ENCODE data around the gene ADAMTSL4.
"Not testable (repeated sequence)": the region's sequence is repeated elsewhere in the genome, so short reads cannot be mapped to it uniquely, and the experiment has no call there.

Gene ADAMTSL4

DNA sequence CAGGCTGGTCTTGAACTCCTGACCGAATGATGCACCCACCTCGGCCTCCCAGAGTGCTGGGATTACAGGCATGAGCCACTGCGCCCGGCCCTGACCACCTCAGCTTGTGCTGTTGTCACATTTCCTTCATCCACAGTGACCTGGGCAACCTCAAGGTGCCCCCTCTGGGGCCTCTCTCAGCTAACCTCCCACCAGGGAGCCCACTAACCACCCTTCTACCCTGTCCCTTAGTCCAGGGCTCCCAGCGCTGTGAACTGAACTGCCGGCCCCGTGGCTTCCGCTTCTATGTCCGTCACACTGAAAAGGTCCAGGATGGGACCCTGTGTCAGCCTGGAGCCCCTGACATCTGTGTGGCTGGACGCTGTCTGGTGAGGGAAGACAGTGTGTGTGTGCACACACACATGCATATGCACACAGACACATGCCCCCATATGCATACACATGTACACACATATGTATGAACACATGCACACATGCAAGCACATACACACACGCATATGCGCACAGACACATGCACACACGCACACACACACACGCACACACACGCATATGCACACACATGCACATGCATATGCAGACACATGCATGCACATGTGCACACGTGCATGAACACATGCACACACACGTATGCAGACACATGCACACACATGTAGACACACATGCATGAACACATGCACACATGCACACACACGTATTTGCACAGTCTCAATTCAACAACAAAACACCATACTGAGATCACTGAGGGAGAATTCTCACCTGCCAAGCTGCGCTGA, 6.2 kb downstream of the ADAMTSL4 start:
- no peak for DNase-seq (ENCODE audit: low read depth in 2 of 2)

- no peak for DNase-seq (ENCODE audit: low read depth in 2 of 2)
Measured at GRCh38 chr1:150555971-150556865, 7.0 kb downstream of the ADAMTSL4 start.

- no peak for DNase-seq (ENCODE audit: low read depth in 2 of 2)
Measured at GRCh38 chr1:150557065-150557600, 7.9 kb downstream of the ADAMTSL4 start.

DNA sequence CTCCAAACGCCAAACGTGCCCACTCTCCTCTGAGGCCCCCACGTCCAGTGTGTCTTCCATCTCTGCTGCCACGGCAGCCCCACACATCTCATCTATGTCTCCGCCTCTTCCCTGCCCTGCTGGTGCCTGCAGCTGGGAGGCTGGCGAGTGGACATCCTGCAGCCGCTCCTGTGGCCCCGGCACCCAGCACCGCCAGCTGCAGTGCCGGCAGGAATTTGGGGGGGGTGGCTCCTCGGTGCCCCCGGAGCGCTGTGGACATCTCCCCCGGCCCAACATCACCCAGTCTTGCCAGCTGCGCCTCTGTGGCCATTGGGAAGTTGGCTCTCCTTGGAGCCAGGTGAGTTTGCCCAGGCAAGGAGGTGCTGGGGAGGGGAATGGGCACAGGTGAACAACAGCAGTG, 8.6 kb downstream of the ADAMTSL4 start:
- no peak for DNase-seq (ENCODE audit: low read depth in 2 of 2)

DNA sequence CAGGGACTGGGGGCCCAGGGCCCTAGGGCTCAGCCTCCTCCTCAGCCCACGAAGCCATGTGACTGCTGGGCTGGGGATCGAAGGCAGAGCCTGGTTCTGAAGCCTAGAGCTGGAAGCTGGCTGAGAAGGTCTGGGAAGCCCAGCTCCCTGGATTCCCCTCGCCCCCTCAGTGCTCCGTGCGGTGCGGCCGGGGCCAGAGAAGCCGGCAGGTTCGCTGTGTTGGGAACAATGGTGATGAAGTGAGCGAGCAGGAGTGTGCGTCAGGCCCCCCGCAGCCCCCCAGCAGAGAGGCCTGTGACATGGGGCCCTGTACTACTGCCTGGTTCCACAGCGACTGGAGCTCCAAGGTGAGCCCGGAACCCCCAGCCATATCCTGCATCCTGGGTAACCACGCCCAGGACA, 9.1 kb downstream of the ADAMTSL4 start:
- DNase-seq (ENCODE audit: low read depth in 2 of 2): no peak

DNA sequence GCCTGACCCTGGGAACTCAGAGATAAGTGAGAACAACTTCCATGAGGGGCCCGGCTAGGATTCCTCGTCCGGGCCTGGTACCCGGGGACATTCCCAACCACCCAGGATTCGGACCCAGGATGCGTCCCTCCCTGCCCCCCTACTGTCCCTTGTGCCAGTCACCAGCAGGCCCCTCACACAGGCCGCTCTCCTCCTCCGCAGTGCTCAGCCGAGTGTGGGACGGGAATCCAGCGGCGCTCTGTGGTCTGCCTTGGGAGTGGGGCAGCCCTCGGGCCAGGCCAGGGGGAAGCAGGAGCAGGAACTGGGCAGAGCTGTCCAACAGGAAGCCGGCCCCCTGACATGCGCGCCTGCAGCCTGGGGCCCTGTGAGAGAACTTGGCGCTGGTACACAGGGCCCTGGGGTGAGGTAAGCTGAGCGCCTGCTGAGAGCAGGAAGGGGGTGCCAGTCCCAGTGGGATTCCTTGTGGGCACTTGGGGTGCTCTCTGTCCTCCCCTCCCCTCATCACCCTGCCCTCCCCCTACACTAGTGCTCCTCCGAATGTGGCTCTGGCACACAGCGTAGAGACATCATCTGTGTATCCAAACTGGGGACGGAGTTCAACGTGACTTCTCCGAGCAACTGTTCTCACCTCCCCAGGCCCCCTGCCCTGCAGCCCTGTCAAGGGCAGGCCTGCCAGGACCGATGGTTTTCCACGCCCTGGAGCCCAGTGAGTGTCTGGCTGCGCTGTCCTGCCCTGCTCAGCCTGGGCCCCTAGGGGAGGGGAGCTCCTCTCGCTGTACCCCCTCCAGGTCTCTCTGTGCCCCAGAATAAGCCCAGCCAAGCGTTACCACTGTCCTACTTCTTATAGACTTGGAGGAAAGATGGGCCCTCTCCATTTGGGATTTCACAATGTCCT, 9.8 kb downstream of the ADAMTSL4 start:
- DNase-seq (ENCODE audit: low read depth in 2 of 2): no peak

- no peak for DNase-seq (ENCODE audit: low read depth in 2 of 2)
Measured at GRCh38 chr1:150559656-150560010, 10.4 kb downstream of the ADAMTSL4 start.

- DNase-seq (ENCODE audit: low read depth in 2 of 2): peak in 1 of 2 donors; percentile 58
Measured at GRCh38 chr1:150560011-150560438, 10.8 kb downstream of the ADAMTSL4 start.

GRCh38 chr1:150560576-150561253, 11.5 kb downstream of the ADAMTSL4 start:
- DNase-seq (ENCODE audit: low read depth in 2 of 2): peak; percentile 70

- DNase-seq (ENCODE audit: low read depth in 2 of 2): no peak
Measured at GRCh38 chr1:150561254-150561973, 12.2 kb downstream of the ADAMTSL4 start.

DNA sequence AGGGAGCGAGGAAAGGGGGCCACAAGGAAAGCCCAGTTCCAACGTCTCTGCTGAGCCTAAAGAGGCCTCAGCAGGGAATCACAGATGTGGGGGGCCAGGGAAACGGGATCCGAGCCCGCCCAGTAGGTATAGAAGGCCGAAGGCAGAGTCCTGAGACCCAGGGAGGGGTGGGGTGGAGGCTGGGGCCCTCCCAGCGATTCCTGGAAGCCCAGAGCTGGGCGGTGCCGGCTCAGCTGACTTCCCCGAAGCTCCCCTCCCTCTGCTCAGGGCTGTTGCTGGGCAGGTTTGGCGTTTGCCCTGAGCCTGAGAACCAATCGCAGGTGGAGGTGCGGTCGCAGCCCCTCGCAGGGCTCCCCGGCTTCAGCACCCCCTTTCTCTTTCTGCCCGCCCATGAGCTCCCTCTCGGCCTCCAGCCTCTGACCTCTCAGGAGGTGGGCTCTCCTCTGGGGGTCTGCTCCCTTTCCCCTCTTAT, 12.8 kb downstream of the ADAMTSL4 start:
- DNase-seq (ENCODE audit: low read depth in 2 of 2): peak; percentile 67 to 83

DNA sequence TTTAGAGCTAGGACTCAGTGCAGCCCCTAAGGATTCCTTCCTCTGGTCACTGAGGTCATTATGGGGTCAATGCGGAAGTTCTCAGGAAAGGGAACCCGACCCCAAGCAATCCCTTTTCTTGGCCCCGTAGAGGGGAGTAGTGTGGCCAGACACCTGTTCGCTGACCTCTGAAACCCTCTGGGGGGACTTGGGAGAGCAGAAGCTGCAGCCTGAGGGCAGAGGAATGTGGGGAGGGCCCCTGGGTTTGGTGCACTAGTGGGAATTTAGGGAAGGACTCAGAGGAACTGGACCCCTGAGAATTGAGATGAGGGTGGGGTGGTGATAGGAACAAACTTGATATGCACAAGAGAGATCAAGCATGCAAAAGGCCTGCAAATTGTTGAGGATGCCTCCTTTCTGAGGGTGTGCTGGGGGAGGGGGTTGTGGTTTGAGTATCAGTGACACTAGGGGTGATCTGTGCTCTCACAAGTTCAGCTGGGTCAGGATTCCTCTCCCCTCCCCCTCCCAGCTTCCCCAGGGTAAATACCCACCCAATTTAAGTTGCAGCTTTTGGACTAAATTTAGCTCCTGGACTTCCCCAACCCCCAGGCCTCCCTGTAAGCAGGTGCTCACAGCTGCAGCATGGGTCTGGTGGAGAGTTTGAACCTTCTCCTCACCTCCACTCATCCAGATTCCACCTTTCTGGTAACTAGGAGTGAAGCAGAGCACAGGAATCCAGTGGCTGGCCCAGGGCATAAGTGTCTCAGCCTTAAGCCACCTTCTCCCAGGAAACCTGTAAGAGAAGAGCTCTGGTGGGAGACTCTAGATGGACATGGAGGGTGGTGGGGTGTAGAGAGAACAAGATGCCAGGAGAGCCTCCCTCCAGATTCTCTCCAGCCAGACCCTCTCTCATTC, 13.5 kb downstream of the ADAMTSL4 start:
- DNase-seq (ENCODE audit: low read depth in 2 of 2): peak; percentile 43 to 66

- no peak for DNase-seq (ENCODE audit: low read depth in 2 of 2)
Measured at GRCh38 chr1:150563340-150564038, 14.3 kb downstream of the ADAMTSL4 start.

- no peak for DNase-seq (ENCODE audit: low read depth in 2 of 2)
Measured at GRCh38 chr1:150564051-150564991, 15.1 kb downstream of the ADAMTSL4 start.

DNA sequence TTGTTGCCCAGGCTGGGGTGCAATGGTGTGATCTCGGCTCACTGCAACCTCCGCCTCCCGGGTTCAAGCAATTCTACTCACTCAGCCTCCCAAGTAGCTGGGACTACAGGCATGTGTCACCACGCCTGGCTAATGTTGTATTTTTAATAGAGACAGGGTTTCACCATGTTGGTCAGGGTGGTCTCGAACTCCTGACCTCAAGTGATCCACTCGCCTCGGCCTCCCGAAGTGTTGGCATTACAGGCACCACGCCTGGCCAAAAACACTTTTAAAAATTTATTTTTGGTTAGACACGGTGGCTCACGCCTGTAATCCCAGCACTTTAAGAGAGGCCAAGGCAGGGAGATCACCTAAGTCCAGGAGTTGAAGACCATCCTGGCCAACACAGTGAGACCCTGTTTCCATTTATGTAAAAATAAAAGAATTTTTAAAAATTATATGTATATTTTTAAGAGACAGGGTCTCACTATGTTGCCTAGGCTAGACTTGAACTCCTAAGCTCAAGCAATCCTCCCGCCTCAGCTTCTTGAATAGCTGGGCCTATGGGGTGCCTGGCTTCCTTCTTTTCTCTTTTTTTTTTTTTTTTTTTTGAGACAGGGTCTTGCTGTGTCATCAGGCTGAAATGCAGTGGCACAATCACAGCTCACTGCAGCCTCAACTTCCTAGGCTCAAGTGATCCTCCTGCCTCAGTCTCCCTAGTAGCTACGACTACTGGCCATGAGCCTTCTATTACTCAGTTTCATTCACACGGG, 16.2 kb downstream of the ADAMTSL4 start:
- DNase-seq (ENCODE audit: low read depth in 2 of 2): not testable (repeated sequence)

DNA sequence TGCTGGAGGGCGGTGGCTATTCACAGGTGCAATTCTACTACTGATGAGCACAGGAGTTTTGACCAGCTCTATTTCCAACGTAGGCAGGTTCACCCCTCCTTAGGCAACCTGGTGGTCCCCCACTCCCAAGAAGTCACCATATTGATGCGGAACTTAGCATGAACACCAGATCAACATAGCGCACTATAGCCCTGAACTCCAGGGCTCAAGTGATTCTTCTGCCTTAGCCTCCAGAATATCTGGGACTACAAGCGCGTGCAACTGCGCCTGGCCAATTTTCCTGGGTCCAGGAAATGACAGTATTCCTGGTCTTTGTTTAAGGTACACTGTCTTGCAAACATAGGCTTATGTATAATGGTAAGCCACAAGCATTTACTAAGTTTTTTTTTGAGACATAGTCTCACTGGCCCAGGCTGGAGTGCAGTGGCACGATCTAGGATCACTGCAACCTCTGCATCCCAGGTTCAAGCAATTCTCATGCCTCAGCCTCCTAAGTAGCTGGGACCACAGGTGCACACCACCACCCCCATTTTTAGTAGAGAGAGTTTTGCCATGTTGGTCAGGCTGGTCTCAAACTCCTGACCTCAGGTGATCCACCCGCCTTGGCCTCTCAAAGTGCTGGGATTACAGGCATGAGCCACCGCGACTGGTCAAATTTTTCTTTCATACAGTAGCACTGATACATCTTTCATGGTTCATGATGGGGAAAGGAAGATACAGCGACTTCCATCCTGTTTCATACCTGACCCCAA, 17.6 kb downstream of the ADAMTSL4 start:
- no peak for DNase-seq (ENCODE audit: low read depth in 2 of 2)
